Hepatocyte (in vitro differentiated cells): Measurements from ENCODE around the gene LRRIQ1. TPM values are rescaled to one million over a fixed set of nuclear protein-coding genes. Genes with fewer than 3 reads are reported as not detected.

Source experiments
- DNase-seq: peaks from one replicate; pipeline ENCODE4 v3.0.0-alpha.2; 2016; ENCODE audit warnings: low spot score
- H2AFZ ChIP-seq: fragments of 200-600 bp; sonication (generic); 2 replicates; pipeline ENCODE4 v1.6.0; 2016; ENCODE audit warnings: antibody characterized with exemption, mild to moderate bottlenecking
- H3K27ac ChIP-seq: fragments of 200-600 bp; sonication (generic); 2 replicates; pipeline ENCODE4 v1.5.1; 2016; ENCODE audit warnings: mild to moderate bottlenecking
- H3K27me3 ChIP-seq: fragments of 200-600 bp; sonication (generic); 2 replicates; pipeline ENCODE4 v1.6.1; 2016
- H3K36me3 ChIP-seq: fragments of 200-600 bp; sonication (generic); replicated peaks from 2 replicates; pipeline ENCODE4 v1.5.1; 2016; ENCODE audit warnings: low read depth; ENCODE audit not compliant: insufficient read depth
- H3K4me1 ChIP-seq: fragments of 200-600 bp; sonication (generic); 2 replicates; pipeline ENCODE4 v1.5.1; 2016; ENCODE audit warnings: mild to moderate bottlenecking, moderate library complexity; ENCODE audit not compliant: insufficient read depth
- H3K4me2 ChIP-seq: fragments of 200-600 bp; sonication (generic); 2 replicates; pipeline ENCODE4 v1.6.0; 2016
- H3K4me3 ChIP-seq: fragments of 200-600 bp; sonication (generic); 2 replicates; pipeline ENCODE4 v1.5.1; 2016; ENCODE audit warnings: mild to moderate bottlenecking
- H3K79me2 ChIP-seq: fragments of 200-600 bp; sonication (generic); 2 replicates; pipeline ENCODE4 v1.6.0; 2017; ENCODE audit warnings: mild to moderate bottlenecking
- H3K9me2 ChIP-seq: fragments of 200-600 bp; sonication (generic); replicated peaks from 2 replicates; pipeline ENCODE4 v1.6.0; 2017; ENCODE audit warnings: mild to moderate bottlenecking; ENCODE audit not compliant: insufficient read depth
- H3K9me3 ChIP-seq: fragments of 200-600 bp; sonication (generic); 2 replicates; pipeline ENCODE4 v1.5.1; 2016; ENCODE audit warnings: low read depth, mild to moderate bottlenecking
- H4K20me1 ChIP-seq: fragments of 200-600 bp; sonication (generic); 2 replicates; pipeline ENCODE4 v1.6.0; 2016; ENCODE audit warnings: mild to moderate bottlenecking; ENCODE audit not compliant: insufficient read depth, poor library complexity, severe bottlenecking
- CTCF ChIP-seq: fragments of 200-600 bp; sonication (generic); IDR thresholded peaks from 2 replicates; pipeline ENCODE4 v1.5.1; 2016; ENCODE audit warnings: antibody characterized with exemption, mild to moderate bottlenecking; ENCODE audit not compliant: poor library complexity
- EZH2 ChIP-seq: fragments of 200-600 bp; sonication (generic); IDR thresholded peaks from 2 replicates; pipeline ENCODE4 v1.6.1; 2016; ENCODE audit warnings: antibody characterized with exemption, mild to moderate bottlenecking, borderline replicate concordance
- EZH2phosphoT487 ChIP-seq: fragments of 200-600 bp; sonication (generic); IDR thresholded peaks from one replicate; pipeline ENCODE4 v1.6.1; 2018; ENCODE audit warnings: antibody characterized with exemption, mild to moderate bottlenecking, low read depth, moderate library complexity; ENCODE audit not compliant: unreplicated experiment, severe bottlenecking
- WGBS: methylation state at CpG from one replicate; pipeline ENCODE4 v1.1.6; 2016; ENCODE audit warnings: low lambda C conversion rate; ENCODE audit errors: missing lambda C conversion rate; 5-methylcytosine and 5-hydroxymethylcytosine counted together
- polyA plus RNA-seq: library from polyadenylated mRNA; unstranded; fragments of >200 nt; fragmentation: Nextera tagmentation; extraction: Ambion mirVana; gene quantifications from 2 replicates; pipeline ENCODE4 v1.2.1, GENCODE V29; 2016
- total RNA-seq: library from RNA; depleted of rRNA; stranded (reverse); fragments of >200 nt; gene quantifications from 2 replicates; pipeline ENCODE4 v1.2.3, GENCODE V29; 2014

LRRIQ1 gene
- total and polyA plus RNA-seq, 2 experiments from 2014 or later = 0.07 to 0.13 TPM

DNA sequence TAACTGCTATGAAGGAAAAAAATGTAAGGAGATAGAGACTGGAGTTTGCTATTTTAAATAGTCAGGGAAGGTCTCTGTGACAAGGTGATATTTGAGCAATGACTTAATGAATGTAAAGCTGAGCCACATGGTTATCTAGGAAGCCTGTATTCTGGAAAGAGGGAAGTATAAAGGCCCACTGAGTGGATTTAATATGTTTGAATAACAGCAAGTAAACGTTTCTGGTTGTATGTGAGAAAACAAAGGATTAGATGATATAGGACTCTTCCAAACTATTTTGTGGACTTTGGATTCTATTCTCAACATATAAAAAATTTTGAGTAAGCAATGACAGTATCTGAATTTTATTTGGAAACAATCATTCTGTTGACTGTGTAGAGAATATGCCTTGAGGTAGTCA is 5.2 kb downstream of the LRRIQ1 start:
- H3K4me1 ChIP-seq = no peaks in the 10 kb centered on the region
- no peak overlapping the region for H3K4me3 ChIP-seq
- 46% methylated on average over 1 of the region's 1 CpG for WGBS
- no peaks in the 10 kb centered on the region for H3K27me3 ChIP-seq
- H4K20me1 ChIP-seq = no peaks in the 10 kb centered on the region
- H2AFZ ChIP-seq = no peak overlapping the region
- H3K79me2 ChIP-seq = no peaks in the 10 kb centered on the region
- no peaks in the 10 kb centered on the region for H3K9me3 ChIP-seq
- H3K36me3 ChIP-seq = no peaks in the 10 kb centered on the region
- H3K9me2 ChIP-seq = no peaks in the 10 kb centered on the region
- H3K4me2 ChIP-seq = no peak overlapping the region
- TF ChIP-seq EZH2 (no peak), CTCF (no peak), EZH2phosphoT487 (no peak)
- H3K27ac ChIP-seq = no peak overlapping the region
- no peak for DNase-seq

DNA sequence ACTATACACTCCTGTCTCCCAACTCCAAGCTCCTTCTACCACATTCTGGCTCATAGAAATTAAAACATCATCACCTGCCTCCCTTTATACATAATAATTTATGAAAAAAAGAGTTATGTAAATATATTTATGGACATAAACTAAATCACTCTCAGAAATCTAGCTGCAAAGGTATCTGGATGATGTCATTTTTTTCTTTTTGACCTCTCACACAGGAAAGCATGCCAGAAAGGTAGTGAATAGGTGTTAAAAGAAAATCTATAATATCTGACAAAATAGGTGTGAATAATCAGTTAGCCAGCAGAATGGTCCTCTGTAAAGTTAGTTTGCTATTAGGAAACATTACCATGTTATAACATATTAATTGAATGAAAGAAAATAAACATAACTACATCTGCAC is 7.7 kb downstream of the LRRIQ1 start:
- no peaks in the 10 kb centered on the region for H3K9me2 ChIP-seq
- no peak overlapping the region for H3K27ac ChIP-seq
- no peaks in the 10 kb centered on the region for H4K20me1 ChIP-seq
- H2AFZ ChIP-seq = no peak overlapping the region
- no peak overlapping the region for H3K4me3 ChIP-seq
- no peaks in the 10 kb centered on the region for H3K36me3 ChIP-seq
- no peaks in the 10 kb centered on the region for H3K9me3 ChIP-seq
- H3K4me1 ChIP-seq = no peaks in the 10 kb centered on the region
- no peaks in the 10 kb centered on the region for H3K27me3 ChIP-seq
- H3K79me2 ChIP-seq = no peaks in the 10 kb centered on the region
- TF ChIP-seq EZH2 = no peak
- no peak for TF ChIP-seq CTCF
- no peak for TF ChIP-seq EZH2phosphoT487
- no peak overlapping the region for H3K4me2 ChIP-seq
- DNase-seq = no peak

DNA sequence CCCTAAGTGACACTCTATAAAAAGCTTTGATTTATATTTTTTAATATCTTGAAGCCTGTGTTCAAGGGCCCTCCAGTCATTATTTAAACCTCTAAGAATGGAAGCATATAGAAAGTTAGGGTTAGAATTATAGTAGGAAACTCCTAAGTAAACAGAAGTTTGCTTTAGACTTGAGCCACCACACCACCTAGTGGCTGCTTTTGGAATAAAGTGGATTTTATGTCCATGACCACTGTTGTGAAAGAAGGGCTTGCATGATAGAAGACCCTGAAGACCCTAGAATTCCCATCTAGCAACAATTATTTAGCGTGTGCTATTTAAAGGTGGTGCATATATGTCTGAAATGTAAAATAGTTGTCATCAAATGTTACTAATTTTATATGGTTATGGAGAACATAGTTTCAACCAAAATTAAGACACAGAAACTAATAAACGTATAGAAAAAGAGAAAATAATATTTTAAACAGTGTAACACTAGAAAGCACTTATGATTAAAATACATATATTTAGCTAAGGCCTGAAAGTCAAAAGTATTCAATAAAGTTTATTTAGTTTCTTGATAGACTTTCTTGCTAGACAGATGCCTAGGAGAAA is 21.3 kb downstream of the LRRIQ1 start:
- Histone ChIP-seq H3K36me3 (no peaks in the 10 kb centered on the region), H3K27me3 (no peaks in the 10 kb centered on the region), H3K9me3 (no peaks in the 10 kb centered on the region), H3K9me2 (no peaks in the 10 kb centered on the region), H3K27ac (no peak overlapping the region), H3K79me2 (no peaks in the 10 kb centered on the region), H3K4me2 (no peak overlapping the region), H3K4me3 (no peak overlapping the region), H4K20me1 (no peaks in the 10 kb centered on the region), H2AFZ (no peak overlapping the region), H3K4me1 (no peaks in the 10 kb centered on the region)
- 60% methylated on average over 2 of the region's 2 CpGs for WGBS
- peak; percentile 77 for TF ChIP-seq CTCF
- TF ChIP-seq EZH2phosphoT487 = no peak
- no peak for TF ChIP-seq EZH2
- peak; percentile 69 for DNase-seq

GRCh38 chr12:85058339-85058738 is 22.2 kb downstream of the LRRIQ1 start:
- H3K4me3 ChIP-seq = no peak overlapping the region
- no peaks in the 10 kb centered on the region for H3K27me3 ChIP-seq
- H3K36me3 ChIP-seq = no peaks in the 10 kb centered on the region
- DNase-seq = no peak
- no peak overlapping the region for H3K4me2 ChIP-seq
- WGBS = 70% methylated on average over 3 of the region's 3 CpGs
- no peak overlapping the region for H3K27ac ChIP-seq
- no peaks in the 10 kb centered on the region for H3K4me1 ChIP-seq
- H3K9me2 ChIP-seq = no peaks in the 10 kb centered on the region
- H4K20me1 ChIP-seq = no peaks in the 10 kb centered on the region
- no peak overlapping the region for H2AFZ ChIP-seq
- H3K9me3 ChIP-seq = no peaks in the 10 kb centered on the region
- H3K79me2 ChIP-seq = no peaks in the 10 kb centered on the region
- TF ChIP-seq EZH2 (no peak), EZH2phosphoT487 (no peak), CTCF (no peak)
